Measurements from ENCODE around the gene TNPO2.

GRCh38 chr19:12722566-12723380 is 959 bp downstream of the TNPO2 start:
- TF ChIP-seq POLR2AphosphoS5 (IDR thresholded peaks at IDR 0.05; ENCODE audit: borderline replicate concordance, low read depth, low read length) (peak; percentile 91), EZH2 (IDR thresholded peaks at IDR 0.05) (no peak)

Data from SK-N-MC (cell line).